Measurements from ENCODE around the gene SIL1. TPM values are rescaled to one million over a fixed set of nuclear protein-coding genes. Genes with fewer than 3 reads are reported as not detected.

The SIL1 gene
- total RNA-seq, 2 donors from 2014 or later = 69.9 to 75.6 TPM

DNA sequence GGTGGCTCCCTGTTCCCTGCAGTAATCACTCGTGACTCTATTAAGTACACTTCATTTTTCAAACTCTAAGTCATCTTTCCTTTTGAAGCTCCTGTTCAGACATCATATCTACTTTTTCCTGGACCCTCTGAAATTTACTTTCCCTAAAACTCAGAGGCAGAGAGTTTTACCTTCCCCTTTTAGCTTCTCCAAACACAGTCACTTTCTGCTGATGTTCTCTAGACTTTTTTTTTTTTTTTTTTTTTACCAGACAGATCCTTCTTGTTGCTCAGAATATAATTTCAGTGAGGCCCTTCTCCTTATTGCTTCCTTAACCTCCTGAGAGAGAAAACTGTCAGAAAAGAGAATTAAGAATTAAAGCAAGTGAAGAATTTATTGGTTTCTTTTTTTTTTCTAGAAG is 236.4 kb downstream of the SIL1 start:
- TF ChIP-seq POLR2A (IDR thresholded peaks at IDR 0.05) (no peak), POLR2AphosphoS5 (IDR thresholded peaks at IDR 0.05) (no peak)
- TF ChIP-seq, protein P1, sequence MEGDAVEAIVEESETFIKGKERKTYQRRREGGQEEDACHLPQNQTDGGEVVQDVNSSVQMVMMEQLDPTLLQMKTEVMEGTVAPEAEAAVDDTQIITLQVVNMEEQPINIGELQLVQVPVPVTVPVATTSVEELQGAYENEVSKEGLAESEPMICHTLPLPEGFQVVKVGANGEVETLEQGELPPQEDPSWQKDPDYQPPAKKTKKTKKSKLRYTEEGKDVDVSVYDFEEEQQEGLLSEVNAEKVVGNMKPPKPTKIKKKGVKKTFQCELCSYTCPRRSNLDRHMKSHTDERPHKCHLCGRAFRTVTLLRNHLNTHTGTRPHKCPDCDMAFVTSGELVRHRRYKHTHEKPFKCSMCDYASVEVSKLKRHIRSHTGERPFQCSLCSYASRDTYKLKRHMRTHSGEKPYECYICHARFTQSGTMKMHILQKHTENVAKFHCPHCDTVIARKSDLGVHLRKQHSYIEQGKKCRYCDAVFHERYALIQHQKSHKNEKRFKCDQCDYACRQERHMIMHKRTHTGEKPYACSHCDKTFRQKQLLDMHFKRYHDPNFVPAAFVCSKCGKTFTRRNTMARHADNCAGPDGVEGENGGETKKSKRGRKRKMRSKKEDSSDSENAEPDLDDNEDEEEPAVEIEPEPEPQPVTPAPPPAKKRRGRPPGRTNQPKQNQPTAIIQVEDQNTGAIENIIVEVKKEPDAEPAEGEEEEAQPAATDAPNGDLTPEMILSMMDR (IDR thresholded peaks at IDR 0.05) = no peak
- Histone ChIP-seq H3K4me3 (no peak overlapping the region), H3K36me3 (no peaks in the 10 kb centered on the region), H3K27me3 (replicated peaks; ENCODE audit: insufficient read depth) (no peaks in the 10 kb centered on the region), H3K27ac (no peak overlapping the region), H3K4me1 (replicated peaks) (no peaks in the 10 kb centered on the region), H3K9me3 (no peaks in the 10 kb centered on the region)
- intact Hi-C loops (cut with DNase I) = no loop called here
- 94% methylated on average over 1 of the region's 1 CpG for WGBS
- DNase-seq (ENCODE audit: low spot score) = no peak

DNA sequence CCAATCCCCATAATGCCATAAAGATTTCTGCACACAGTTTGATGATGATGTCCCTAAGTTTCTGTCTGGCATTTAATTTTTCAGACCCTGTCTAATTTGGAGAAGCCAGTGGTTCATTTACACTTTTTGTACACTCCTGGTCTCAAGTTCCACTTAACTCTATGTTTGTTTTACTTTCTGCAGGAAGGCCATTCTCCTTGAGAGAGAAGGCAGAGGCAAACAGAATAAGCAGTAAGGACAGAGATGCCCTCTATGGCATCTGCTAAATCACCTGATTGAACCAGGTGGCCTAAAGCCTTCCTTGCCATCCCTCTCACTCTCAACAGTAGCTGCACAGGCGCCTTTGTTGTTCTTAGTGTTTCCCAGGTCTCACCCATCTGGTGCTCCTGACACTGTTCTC is 236.9 kb downstream of the SIL1 start:
- Histone ChIP-seq H3K9me3 (no peaks in the 10 kb centered on the region), H3K4me3 (no peak overlapping the region), H3K36me3 (no peaks in the 10 kb centered on the region), H3K27ac (no peak overlapping the region), H3K27me3 (replicated peaks; ENCODE audit: insufficient read depth) (no peaks in the 10 kb centered on the region), H3K4me1 (replicated peaks) (no peaks in the 10 kb centered on the region)
- intact Hi-C loops (cut with DNase I) = no loop called here
- TF ChIP-seq POLR2A (IDR thresholded peaks at IDR 0.05) = no peak
- TF ChIP-seq POLR2AphosphoS5 (IDR thresholded peaks at IDR 0.05) = no peak
- TF ChIP-seq, protein P1 (IDR thresholded peaks at IDR 0.05) = no peak
- WGBS = 100% methylated on average over 1 of the region's 1 CpG
- no peak for DNase-seq (ENCODE audit: low spot score)

DNA sequence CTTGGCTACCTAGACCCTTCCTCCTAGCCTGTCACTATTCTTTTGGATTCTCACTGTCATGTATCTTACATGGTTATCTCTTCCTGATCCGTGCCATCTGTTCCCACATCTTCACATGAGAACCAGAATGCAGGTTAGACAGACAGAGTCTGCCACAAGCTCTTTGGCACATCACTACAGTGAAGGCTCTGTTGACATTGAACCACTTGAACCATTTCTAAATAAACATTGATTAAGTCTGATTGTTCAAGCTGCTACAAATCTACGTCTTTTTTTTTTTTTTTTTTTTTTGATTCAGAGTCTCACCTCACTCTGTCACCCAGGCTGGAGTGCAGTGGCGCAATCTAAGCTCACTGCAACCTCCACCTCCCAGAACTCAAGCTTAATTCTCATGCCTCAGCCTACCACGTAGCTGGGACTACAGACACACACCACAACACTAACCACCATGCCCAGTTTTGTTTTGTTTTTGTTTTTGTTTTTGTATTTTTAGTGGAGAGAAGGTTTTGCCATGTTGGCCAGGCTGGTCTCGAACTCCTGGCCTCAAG is 237.9 kb downstream of the SIL1 start:
- H3K9me3 ChIP-seq = no peaks in the 10 kb centered on the region
- H3K36me3 ChIP-seq = no peaks in the 10 kb centered on the region
- H3K27ac ChIP-seq = no peak overlapping the region
- 80% methylated on average over 5 of the region's 5 CpGs for WGBS
- no peaks in the 10 kb centered on the region for H3K4me1 ChIP-seq (replicated peaks)
- intact Hi-C loops (cut with DNase I) = no loop called here
- no peak for DNase-seq (ENCODE audit: low spot score)
- H3K4me3 ChIP-seq = no peak overlapping the region
- no peaks in the 10 kb centered on the region for H3K27me3 ChIP-seq (replicated peaks; ENCODE audit: insufficient read depth)
- TF ChIP-seq, protein P1 (IDR thresholded peaks at IDR 0.05) = no peak

DNA sequence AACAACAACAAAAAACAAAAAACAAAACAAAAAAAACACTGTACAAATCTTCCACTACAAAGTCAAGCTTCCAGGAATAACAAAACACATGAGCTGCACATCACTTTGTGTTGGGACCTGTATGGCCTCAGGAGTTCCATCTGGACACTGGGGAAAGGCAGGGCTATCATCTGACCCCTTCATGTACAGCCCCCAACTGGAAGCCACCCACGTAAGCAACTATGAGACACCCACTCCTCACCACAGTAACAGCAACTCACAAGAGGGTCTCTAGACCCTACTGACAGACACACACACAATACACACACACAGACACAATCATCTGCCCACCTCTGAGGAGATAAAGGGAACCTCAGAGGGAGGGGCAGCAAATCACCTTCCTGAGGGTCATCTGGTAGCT is 241.4 kb downstream of the SIL1 start:
- H3K9me3 ChIP-seq = no peaks in the 10 kb centered on the region
- no peaks in the 10 kb centered on the region for H3K27me3 ChIP-seq (replicated peaks; ENCODE audit: insufficient read depth)
- 100% methylated on average over 1 of the region's 1 CpG for WGBS
- H3K4me1 ChIP-seq (replicated peaks) = peaks cover 14% of the 10 kb centered on the region
- intact Hi-C loops (cut with DNase I) = loop anchor here (10.0 kb wide), 1 partner anchor 118 kb away; no protein-coding TSS in a partner anchor
- no peak overlapping the region for H3K4me3 ChIP-seq
- H3K27ac ChIP-seq = no peak overlapping the region
- TF ChIP-seq POLR2AphosphoS5 (IDR thresholded peaks at IDR 0.05) = no peak
- no peak for TF ChIP-seq POLR2A (IDR thresholded peaks at IDR 0.05)
- TF ChIP-seq, protein P1 (IDR thresholded peaks at IDR 0.05) = no peak
- no peaks in the 10 kb centered on the region for H3K36me3 ChIP-seq
- DNase-seq (ENCODE audit: low spot score) = no peak

DNA sequence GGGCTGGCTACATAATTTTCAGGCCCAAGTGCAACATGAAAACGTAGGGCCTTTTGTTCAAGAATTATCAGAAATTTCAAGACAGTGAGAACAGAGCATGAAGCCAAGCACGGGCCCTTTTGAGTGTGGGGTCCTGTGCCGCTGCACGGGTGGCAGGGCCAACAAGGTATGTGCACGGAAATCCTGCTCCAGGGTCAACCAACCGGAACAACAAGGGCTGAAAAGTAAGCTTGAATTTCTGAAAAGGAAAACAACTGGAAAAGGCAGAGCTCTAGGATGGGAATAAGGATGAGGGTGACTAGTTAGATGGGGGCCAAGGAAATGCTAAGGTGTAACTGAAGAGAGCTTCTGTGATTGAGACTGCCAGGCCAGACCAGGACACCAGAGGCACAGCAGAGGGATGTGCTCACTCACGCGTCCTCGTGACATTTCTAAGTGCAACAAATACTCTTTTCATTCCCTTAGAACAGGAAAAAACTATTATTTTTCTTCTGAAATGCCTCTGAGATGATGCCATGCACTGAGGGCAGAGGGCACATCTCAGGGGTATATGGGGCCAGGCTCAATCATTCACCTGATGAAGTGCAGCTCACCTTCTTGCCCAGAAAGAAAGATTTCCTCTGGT is 242.4 kb downstream of the SIL1 start:
- 75% methylated on average over 9 of the region's 9 CpGs for WGBS
- H3K9me3 ChIP-seq = no peaks in the 10 kb centered on the region
- no peak for DNase-seq (ENCODE audit: low spot score)
- peaks cover 14% of the 10 kb centered on the region for H3K4me1 ChIP-seq (replicated peaks)
- intact Hi-C loops (cut with DNase I) = loop anchor here (10.0 kb wide), 1 partner anchor 119 kb away; no protein-coding TSS in a partner anchor
- H3K4me3 ChIP-seq = no peak overlapping the region
- H3K27ac ChIP-seq = no peak overlapping the region
- H3K36me3 ChIP-seq = no peaks in the 10 kb centered on the region
- no peaks in the 10 kb centered on the region for H3K27me3 ChIP-seq (replicated peaks; ENCODE audit: insufficient read depth)
- TF ChIP-seq, protein P1 (IDR thresholded peaks at IDR 0.05) = no peak
- no peak for TF ChIP-seq POLR2A (IDR thresholded peaks at IDR 0.05)
- TF ChIP-seq POLR2AphosphoS5 (IDR thresholded peaks at IDR 0.05) = no peak
